NCI-H1930 (cell line): ENCODE measurements around the gene STMN3.
A peak's percentile ranks its signal among the peaks of the same experiment; 100 is the strongest.
"Not testable (repeated sequence)": the region's sequence is repeated elsewhere in the genome, so short reads cannot be mapped to it uniquely, and the experiment has no call there.

ENCODE experiments used
- DNase-seq, 2 experiments: peaks; one replicate each; lab custom pipeline; 2025; lab: John Stamatoyannopoulos, UW

The STMN3 gene

GRCh38 chr20:63635431-63636141, 17.6 kb downstream of the STMN3 start:
- DNase-seq, result no peak

- DNase-seq, result no peak
Measured at GRCh38 chr20:63633732-63634131, 19.5 kb downstream of the STMN3 start.

GRCh38 chr20:63631426-63631825, 21.8 kb downstream of the STMN3 start:
- DNase-seq, result not testable (repeated sequence)

GRCh38 chr20:63630956-63631355, 22.3 kb downstream of the STMN3 start:
- not testable (repeated sequence) for DNase-seq

- DNase-seq, result peak in 1 of 2 experiments; percentile 23
Measured at GRCh38 chr20:63628246-63628975, 24.8 kb downstream of the STMN3 start.

GRCh38 chr20:63627751-63628245, 25.4 kb downstream of the STMN3 start:
- DNase-seq, result no peak

- DNase-seq, result peak; percentile 90 to 96
Measured at GRCh38 chr20:63627129-63627750, 26.0 kb downstream of the STMN3 start.

- DNase-seq, result peak; percentile 83 to 95
Measured at GRCh38 chr20:63626424-63627128, 26.6 kb downstream of the STMN3 start, which contains the start of gene GMEB2. GMEB2 (minus strand) TSS chr20:63627101; CDS start chr20:63619397, 7,704 bp downstream.

- no peak for DNase-seq
Measured at GRCh38 chr20:63625771-63626423, 27.3 kb downstream of the STMN3 start.

GRCh38 chr20:63624486-63624885, 28.7 kb downstream of the STMN3 start:
- no peak for DNase-seq

GRCh38 chr20:63622732-63623131, 30.5 kb downstream of the STMN3 start:
- DNase-seq, result no peak

GRCh38 chr20:63622096-63622495, 31.1 kb downstream of the STMN3 start:
- DNase-seq, result no peak

- no peak for DNase-seq
Measured at GRCh38 chr20:63620991-63621390, 32.2 kb downstream of the STMN3 start.

GRCh38 chr20:63619505-63619904, 33.7 kb downstream of the STMN3 start:
- DNase-seq, result no peak

- DNase-seq, result no peak
Measured at GRCh38 chr20:63619086-63619485, 34.1 kb downstream of the STMN3 start.

GRCh38 chr20:63618291-63618980, 34.8 kb downstream of the STMN3 start:
- no peak for DNase-seq

- no peak for DNase-seq
Measured at GRCh38 chr20:63617876-63618265, 35.4 kb downstream of the STMN3 start.

- DNase-seq, result no peak
Measured at GRCh38 chr20:63617092-63617875, 35.9 kb downstream of the STMN3 start.

- not testable (repeated sequence) for DNase-seq
Measured at GRCh38 chr20:63613863-63614594, 39.2 kb downstream of the STMN3 start.
